ENCODE data around the gene BMPER.

GRCh38 chr7:34143402-34143801 lies 238.1 kb downstream of the BMPER start:
- TF ChIP-seq, protein P1, sequence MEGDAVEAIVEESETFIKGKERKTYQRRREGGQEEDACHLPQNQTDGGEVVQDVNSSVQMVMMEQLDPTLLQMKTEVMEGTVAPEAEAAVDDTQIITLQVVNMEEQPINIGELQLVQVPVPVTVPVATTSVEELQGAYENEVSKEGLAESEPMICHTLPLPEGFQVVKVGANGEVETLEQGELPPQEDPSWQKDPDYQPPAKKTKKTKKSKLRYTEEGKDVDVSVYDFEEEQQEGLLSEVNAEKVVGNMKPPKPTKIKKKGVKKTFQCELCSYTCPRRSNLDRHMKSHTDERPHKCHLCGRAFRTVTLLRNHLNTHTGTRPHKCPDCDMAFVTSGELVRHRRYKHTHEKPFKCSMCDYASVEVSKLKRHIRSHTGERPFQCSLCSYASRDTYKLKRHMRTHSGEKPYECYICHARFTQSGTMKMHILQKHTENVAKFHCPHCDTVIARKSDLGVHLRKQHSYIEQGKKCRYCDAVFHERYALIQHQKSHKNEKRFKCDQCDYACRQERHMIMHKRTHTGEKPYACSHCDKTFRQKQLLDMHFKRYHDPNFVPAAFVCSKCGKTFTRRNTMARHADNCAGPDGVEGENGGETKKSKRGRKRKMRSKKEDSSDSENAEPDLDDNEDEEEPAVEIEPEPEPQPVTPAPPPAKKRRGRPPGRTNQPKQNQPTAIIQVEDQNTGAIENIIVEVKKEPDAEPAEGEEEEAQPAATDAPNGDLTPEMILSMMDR (conservative IDR thresholded peaks at IDR 0.05) = no peak
- TF ChIP-seq ZFX (IDR thresholded peaks at IDR 0.05) = no peak
